GM12872 (cell line): ENCODE data around the gene BCAR1.

Source experiments
- CTCF ChIP-seq: IDR thresholded peaks from 3 replicates; pipeline ENCODE4 v1.5.1; 2011; ENCODE audit warnings: low read depth, mild to moderate bottlenecking, low read length, moderate library complexity; ENCODE audit not compliant: insufficient read depth

BCAR1 gene

GRCh38 chr16:75281826-75282225, 30.4 kb upstream of the BCAR1 start:
- TF ChIP-seq CTCF = no peak

GRCh38 chr16:75280331-75280804, 28.9 kb upstream of the BCAR1 start:
- no peak for TF ChIP-seq CTCF

GRCh38 chr16:75279305-75279704, 27.9 kb upstream of the BCAR1 start:
- no peak for TF ChIP-seq CTCF

- TF ChIP-seq CTCF = no peak
Observed at GRCh38 chr16:75273054-75273925, 21.9 kb upstream of the BCAR1 start.

- TF ChIP-seq CTCF = no peak
Observed at GRCh38 chr16:75272097-75272551, 20.7 kb upstream of the BCAR1 start.

- TF ChIP-seq CTCF = no peak
Observed at GRCh38 chr16:75271441-75272096, 20.1 kb upstream of the BCAR1 start.

GRCh38 chr16:75267631-75268264, 16.3 kb upstream of the BCAR1 start:
- TF ChIP-seq CTCF = no peak
